Peyer's patch (tissue), 4 donors: ENCODE measurements around the gene MGARP.
A peak's percentile ranks its signal among the peaks of the same experiment; 100 is the strongest.

Experiments used
- POLR2A ChIP-seq, 2 donors: fragments of 450-650 bp; IDR thresholded peaks; one replicate each; pipeline ENCODE4 v1.5.1; 2017; ENCODE audit warnings: antibody characterized with exemption in 2 of 2, mild to moderate bottlenecking in 2 of 2, moderate library complexity in 2 of 2
- TF ChIP-seq, protein P1 (sequence below), 6 experiments: fragments of 450-650 bp in 4 of 6; fragments of 200-600 bp in 2 of 6; sonication (generic) in 1 of 6; IDR thresholded peaks; one replicate each; pipeline ENCODE4 v1.5.1; 2017 to 2019; ENCODE audit warnings: antibody characterized with exemption in 6 of 6, mild to moderate bottlenecking in 3 of 6, moderate library complexity in 1 of 6

DNA sequence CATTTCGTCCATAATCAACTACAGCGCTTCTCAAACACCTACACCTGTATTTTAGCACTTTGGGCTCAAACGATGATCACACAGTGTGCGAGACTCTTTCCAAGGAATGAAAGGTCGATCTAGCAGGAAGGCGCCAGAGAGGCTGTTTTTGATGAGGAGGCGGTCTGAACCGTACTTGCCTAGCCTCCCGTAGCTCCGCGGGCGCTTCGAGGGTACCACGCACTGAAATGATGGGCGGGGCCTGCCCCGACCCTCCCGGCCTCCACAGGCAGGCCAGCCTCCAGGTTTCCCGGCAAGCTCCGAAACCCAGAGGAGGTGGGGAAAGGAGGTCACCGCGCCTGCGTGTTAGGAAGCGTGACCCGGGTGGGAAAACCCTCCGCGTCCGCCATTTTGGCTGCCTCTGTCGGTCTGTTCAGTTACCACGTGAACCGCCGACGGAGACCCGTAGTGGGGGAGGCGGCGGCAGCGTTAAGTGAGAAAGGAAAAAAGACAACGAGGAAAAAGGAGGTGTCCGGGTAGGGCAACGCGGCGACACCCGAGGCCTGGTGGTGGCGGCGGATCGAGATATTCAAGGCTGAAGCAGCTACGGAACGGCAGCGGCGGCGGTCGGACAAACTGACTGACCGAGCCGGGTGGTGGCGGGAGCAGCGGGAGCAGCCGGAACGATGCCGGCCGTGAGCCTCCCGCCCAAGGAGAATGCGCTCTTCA, 21.2 kb upstream of the MGARP start, which contains the start of gene NAA15:
- TF ChIP-seq POLR2A (IDR thresholded peaks at IDR 0.05) = peak; percentile 90 to 92
- TF ChIP-seq, protein P1, sequence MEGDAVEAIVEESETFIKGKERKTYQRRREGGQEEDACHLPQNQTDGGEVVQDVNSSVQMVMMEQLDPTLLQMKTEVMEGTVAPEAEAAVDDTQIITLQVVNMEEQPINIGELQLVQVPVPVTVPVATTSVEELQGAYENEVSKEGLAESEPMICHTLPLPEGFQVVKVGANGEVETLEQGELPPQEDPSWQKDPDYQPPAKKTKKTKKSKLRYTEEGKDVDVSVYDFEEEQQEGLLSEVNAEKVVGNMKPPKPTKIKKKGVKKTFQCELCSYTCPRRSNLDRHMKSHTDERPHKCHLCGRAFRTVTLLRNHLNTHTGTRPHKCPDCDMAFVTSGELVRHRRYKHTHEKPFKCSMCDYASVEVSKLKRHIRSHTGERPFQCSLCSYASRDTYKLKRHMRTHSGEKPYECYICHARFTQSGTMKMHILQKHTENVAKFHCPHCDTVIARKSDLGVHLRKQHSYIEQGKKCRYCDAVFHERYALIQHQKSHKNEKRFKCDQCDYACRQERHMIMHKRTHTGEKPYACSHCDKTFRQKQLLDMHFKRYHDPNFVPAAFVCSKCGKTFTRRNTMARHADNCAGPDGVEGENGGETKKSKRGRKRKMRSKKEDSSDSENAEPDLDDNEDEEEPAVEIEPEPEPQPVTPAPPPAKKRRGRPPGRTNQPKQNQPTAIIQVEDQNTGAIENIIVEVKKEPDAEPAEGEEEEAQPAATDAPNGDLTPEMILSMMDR (IDR thresholded peaks at IDR 0.05) = peak in 1 of 6 experiments; percentile 8
